D721Med (cell line): ENCODE measurements around the gene EMILIN1.
A peak's percentile ranks its signal among the peaks of the same experiment; 100 is the strongest.

ENCODE experiments used
- DNase-seq: peaks from one replicate; pipeline ENCODE4 v3.0.0; 2011; ENCODE audit warnings: low spot score; ENCODE audit not compliant: insufficient read length
- FAIRE-seq: peaks from 2 replicates; lab custom pipeline; 2011; peaks lifted over from hg19 to GRCh38; lab: Jason Lieb, UNC
- CTCF ChIP-seq: IDR thresholded peaks from 2 replicates; pipeline ENCODE4 v1.5.1; 2012; ENCODE audit warnings: mild to moderate bottlenecking, control low read depth; ENCODE audit not compliant: insufficient read depth; ENCODE audit errors: missing control alignments

The EMILIN1 gene

GRCh38 chr2:27085673-27086089 lies 7.3 kb downstream of the EMILIN1 start:
- DNase-seq = peak; percentile 69
- no peak for FAIRE-seq
- peak; percentile 52 for TF ChIP-seq CTCF

GRCh38 chr2:27086090-27086723 lies 7.8 kb downstream of the EMILIN1 start:
- DNase-seq (peak; percentile 98), FAIRE-seq (no peak)
- peak; percentile 80 for TF ChIP-seq CTCF

GRCh38 chr2:27086724-27087593 lies 8.5 kb downstream of the EMILIN1 start, which contains the start of gene KHK:
Gene KHK (plus strand): TSS chr2:27086772. CDS start chr2:27087260, 488 bp downstream.
- peak; percentile 88 for DNase-seq
- TF ChIP-seq CTCF = no peak
- FAIRE-seq = no peak

GRCh38 chr2:27087823-27088410 lies 9.5 kb downstream of the EMILIN1 start:
- DNase-seq = no peak
- TF ChIP-seq CTCF = no peak
- FAIRE-seq = no peak

- FAIRE-seq (no peak), DNase-seq (no peak)
- no peak for TF ChIP-seq CTCF
These were observed 10.2 kb downstream of the EMILIN1 start for GRCh38 chr2:27088634-27089033.

GRCh38 chr2:27089111-27089954 lies 10.9 kb downstream of the EMILIN1 start:
- no peak for DNase-seq
- no peak for FAIRE-seq
- no peak for TF ChIP-seq CTCF
